Measurements from ENCODE around the gene CSNK1D. TPM values are rescaled to one million over a fixed set of nuclear protein-coding genes. Genes with fewer than 3 reads are reported as not detected.

The CSNK1D gene
- total RNA-seq, 1 donor from 2014 or later: 86.8 TPM

GRCh38 chr17:82237746-82238471 lies 35.6 kb downstream of the CSNK1D start:
- Histone ChIP-seq H3K27ac (peak overlapping the region; percentile 35 to 62), H3K4me3 (no peak overlapping the region), H3K36me3 (peaks cover 28 to 32% of the 10 kb centered on the region in 2 donors), H3K4me1 (peaks cover 43 to 49% of the 10 kb centered on the region in 2 donors), H3K9me3 (no peaks in the 10 kb centered on the region), H3K27me3 (no peaks in the 10 kb centered on the region)
- no peak for DNase-seq (ENCODE audit: low spot score in 2 of 2)
- intact Hi-C loops (cut with DNase I): loop anchor here (2.0 kb wide), 1 partner anchor 83 kb away; no protein-coding TSS in a partner anchor
- TF ChIP-seq CTCF (IDR thresholded peaks at IDR 0.05): no peak

GRCh38 chr17:82237083-82237745 lies 36.3 kb downstream of the CSNK1D start:
- DNase-seq (ENCODE audit: low spot score in 2 of 2): no peak
- H3K27ac ChIP-seq: peak overlapping the region in 1 of 2 donors; percentile 49
- H3K4me1 ChIP-seq: peaks cover 37 to 43% of the 10 kb centered on the region in 2 donors
- H3K9me3 ChIP-seq: no peaks in the 10 kb centered on the region
- intact Hi-C loops (cut with DNase I): loop anchor here (2.0 kb wide), 1 partner anchor 84 kb away; no protein-coding TSS in a partner anchor
- H3K36me3 ChIP-seq: peaks cover 24 to 32% of the 10 kb centered on the region in 2 donors
- no peak overlapping the region for H3K4me3 ChIP-seq
- no peak for TF ChIP-seq CTCF (IDR thresholded peaks at IDR 0.05)
- no peaks in the 10 kb centered on the region for H3K27me3 ChIP-seq

- Histone ChIP-seq H3K4me3 (no peak overlapping the region), H3K36me3 (peaks cover 24 to 32% of the 10 kb centered on the region in 2 donors), H3K27ac (peak overlapping the region in 1 of 2 donors; percentile 49), H3K4me1 (peaks cover 33 to 37% of the 10 kb centered on the region in 2 donors), H3K27me3 (no peaks in the 10 kb centered on the region), H3K9me3 (no peaks in the 10 kb centered on the region)
- no peak for DNase-seq (ENCODE audit: low spot score in 2 of 2)
- peak; percentile 84 to 87 (median 85) for TF ChIP-seq CTCF (IDR thresholded peaks at IDR 0.05)
- intact Hi-C loops (cut with DNase I): loop anchor here (2.0 kb wide), 1 partner anchor 84 kb away; no protein-coding TSS in a partner anchor
Observed at GRCh38 chr17:82236142-82236971, 37.1 kb downstream of the CSNK1D start.

GRCh38 chr17:82235775-82236141 lies 37.7 kb downstream of the CSNK1D start:
- intact Hi-C loops (cut with DNase I): loop anchor here (2.0 kb wide), 1 partner anchor 85 kb away; no protein-coding TSS in a partner anchor
- Histone ChIP-seq H3K4me3 (no peak overlapping the region), H3K36me3 (peaks cover 24 to 29% of the 10 kb centered on the region in 2 donors), H3K9me3 (no peaks in the 10 kb centered on the region), H3K4me1 (peaks cover 27 to 36% of the 10 kb centered on the region in 2 donors), H3K27ac (peak overlapping the region in 1 of 2 donors; percentile 49), H3K27me3 (no peaks in the 10 kb centered on the region)
- TF ChIP-seq CTCF (IDR thresholded peaks at IDR 0.05): no peak
- DNase-seq (ENCODE audit: low spot score in 2 of 2): no peak

- no peak for DNase-seq (ENCODE audit: low spot score in 2 of 2)
- intact Hi-C loops (cut with DNase I): no loop called here
Observed at GRCh38 chr17:82235056-82235774, 38.3 kb downstream of the CSNK1D start.

More at GRCh38 chr17:82235056-82235774, 38.3 kb downstream of the CSNK1D start:
- H3K27ac ChIP-seq: no peak overlapping the region
- TF ChIP-seq CTCF (IDR thresholded peaks at IDR 0.05): no peak
- no peak overlapping the region for H3K4me3 ChIP-seq
- peaks cover 26 to 35% of the 10 kb centered on the region in 2 donors for H3K4me1 ChIP-seq
- no peaks in the 10 kb centered on the region for H3K27me3 ChIP-seq
- no peaks in the 10 kb centered on the region for H3K9me3 ChIP-seq
- H3K36me3 ChIP-seq: peaks cover 24 to 29% of the 10 kb centered on the region in 2 donors
